SK-N-MC (cell line): ENCODE measurements around the gene BRPF1.

Experiments
- EZH2 ChIP-seq: fragments of 200-600 bp; sonication (generic); IDR thresholded peaks from one replicate; pipeline ENCODE4 v1.6.1; 2017; ENCODE audit warnings: antibody characterized with exemption
- FOXP2 ChIP-seq: optimal IDR thresholded peaks from 2 replicates; pipeline ENCODE3; 2011; ENCODE audit warnings: mild to moderate bottlenecking, moderate library complexity; ENCODE audit not compliant: insufficient read depth; ENCODE audit errors: extremely low read length, control extremely low read depth
- POLR2AphosphoS5 ChIP-seq: IDR thresholded peaks from 2 replicates; pipeline ENCODE4 v1.6.1; 2012; ENCODE audit warnings: mild to moderate bottlenecking, low read depth, low read length, borderline replicate concordance

- TF ChIP-seq POLR2AphosphoS5 (no peak), EZH2 (no peak), FOXP2 (no peak)
Measured at GRCh38 chr3:9795207-9795606, 63.7 kb downstream of the BRPF1 start.
